SK-MEL-5 (cell line): ENCODE measurements around the gene DGKA. TPM values are rescaled to one million over a fixed set of nuclear protein-coding genes. Genes with fewer than 3 reads are reported as not detected.
"Not testable (repeated sequence)": the region's sequence is repeated elsewhere in the genome, so short reads cannot be mapped to it uniquely, and the experiment has no call there.

ENCODE experiments used
- DNase-seq: peaks from one replicate; pipeline ENCODE4 v3.0.0-alpha.2; 2016; ENCODE audit warnings: low read depth, low spot score
- in situ Hi-C: cut with HindIII; loops from 2 replicates; pipeline ENCODE4 v1.10.0; 2016; ENCODE audit warnings: low sequenced_read_pairs, high pct_unique_total_duplicates, low pct_unique_long_range_greater_than_20kb
- polyA plus RNA-seq, 2 experiments: library from polyadenylated mRNA; depleted of rRNA; stranded (reverse); fragments of >200 nt; gene quantifications; 2 replicates each; pipeline ENCODE4 v1.2.3, GENCODE V29; 2015
- total RNA-seq: library from RNA; depleted of rRNA; stranded (reverse); fragments of >200 nt; shearing (Covaris generic); gene quantifications from 2 replicates; pipeline ENCODE4 v1.2.3, GENCODE V29; 2014; rRNA removed

Gene DGKA
- 5.7 and 6.9 TPM in 2 replicates for total RNA-seq
- polyA plus RNA-seq (2015; cell fraction: cytosol; rRNA removed), result 8.3 and 9.4 TPM in 2 replicates
- 36.7 and 55.3 TPM in 2 replicates for polyA plus RNA-seq (2015; cell fraction: nucleus; rRNA removed)

DNA sequence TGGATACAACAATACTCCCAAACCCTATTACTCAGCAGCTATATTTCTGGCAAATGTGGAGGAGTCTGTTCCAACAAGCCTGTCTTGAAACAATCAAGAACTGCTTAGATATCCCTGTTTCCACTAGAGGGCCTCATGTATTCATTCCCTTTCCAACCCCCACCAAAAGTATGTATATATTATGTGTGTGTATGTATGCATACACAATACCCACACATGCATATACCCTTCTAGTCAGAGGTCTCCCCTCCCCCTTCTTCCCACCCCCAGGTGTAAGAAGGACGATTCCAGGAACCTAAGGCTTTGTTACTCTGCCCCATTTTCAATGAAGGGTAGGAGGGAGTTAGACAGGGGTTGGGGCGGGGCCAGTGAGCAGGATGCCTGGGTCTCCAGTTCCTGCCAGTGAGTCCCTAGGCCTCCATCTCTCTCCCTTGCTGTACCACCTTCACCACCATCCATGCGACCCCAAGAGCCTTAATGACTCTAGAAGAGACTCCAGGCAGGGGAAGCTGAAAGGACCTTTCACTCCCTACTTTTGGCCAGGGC, at the start of gene DGKA:
Gene DGKA, plus strand, starts transcription at position 392 of the 546 bp plus-strand sequence. CDS start 5,342 bp downstream, outside the sequence.
- in situ Hi-C loops, result no loop called here
- peak; percentile 80 for DNase-seq

DNA sequence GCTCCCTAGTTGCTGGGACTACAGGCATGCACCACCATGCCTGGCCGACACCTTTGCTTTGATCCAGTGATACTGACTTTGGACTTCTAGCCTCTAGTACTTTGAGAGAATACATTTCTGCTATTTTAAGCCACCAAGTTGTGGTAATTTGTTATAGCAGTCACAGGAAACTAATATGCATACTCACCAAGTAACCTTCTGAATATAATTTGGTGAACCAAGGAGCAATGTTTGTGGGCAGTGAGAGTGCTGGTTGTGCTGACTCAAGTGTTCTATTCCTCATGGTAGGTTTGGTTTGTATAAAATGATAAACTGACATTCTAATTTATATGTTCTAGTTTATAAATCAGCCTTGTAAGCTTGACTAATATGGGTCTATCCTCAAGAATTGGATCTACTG, 45.8 kb upstream of the DGKA start:
- in situ Hi-C loops, result no loop called here
- DNase-seq, result no peak

DNA sequence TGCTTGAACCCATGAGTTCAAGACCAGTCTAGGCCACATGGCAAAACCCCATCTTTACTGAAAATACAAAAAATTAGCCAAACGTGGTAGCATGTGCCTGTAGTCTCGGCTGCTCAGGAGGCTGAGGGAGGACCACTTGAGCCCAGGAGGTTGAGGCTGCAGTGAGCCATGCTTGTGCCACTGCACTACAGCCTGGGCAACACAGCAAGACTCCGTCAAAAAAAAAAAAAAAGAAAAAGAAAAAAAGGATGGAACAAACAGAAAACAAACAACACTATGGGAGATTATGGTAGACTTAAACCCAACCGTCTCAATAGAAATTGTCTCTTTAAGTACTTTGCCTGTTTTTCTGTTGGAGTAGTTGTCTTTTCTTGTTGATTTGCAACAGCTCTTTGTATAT, 39.7 kb upstream of the DGKA start:
- no peak for DNase-seq
- in situ Hi-C loops, result no loop called here

DNA sequence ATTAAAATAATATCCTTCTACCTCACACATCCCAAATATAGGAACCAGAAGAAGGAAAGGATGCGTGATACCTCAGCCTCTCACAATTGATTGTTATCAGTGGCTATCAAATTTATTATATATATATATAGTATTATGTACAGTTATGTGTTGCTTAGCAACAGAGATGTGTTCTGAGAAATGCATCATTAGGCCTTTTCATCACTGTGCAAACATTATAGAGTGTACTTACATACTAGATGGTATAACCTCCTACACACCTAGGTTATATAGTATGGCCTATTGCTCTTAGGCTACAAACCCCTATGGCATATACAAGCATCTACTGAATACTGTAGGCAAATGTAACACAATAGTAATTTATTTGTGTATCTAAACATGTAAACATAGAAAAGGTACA, 37.2 kb upstream of the DGKA start:
- in situ Hi-C loops, result no loop called here
- DNase-seq, result no peak

DNA sequence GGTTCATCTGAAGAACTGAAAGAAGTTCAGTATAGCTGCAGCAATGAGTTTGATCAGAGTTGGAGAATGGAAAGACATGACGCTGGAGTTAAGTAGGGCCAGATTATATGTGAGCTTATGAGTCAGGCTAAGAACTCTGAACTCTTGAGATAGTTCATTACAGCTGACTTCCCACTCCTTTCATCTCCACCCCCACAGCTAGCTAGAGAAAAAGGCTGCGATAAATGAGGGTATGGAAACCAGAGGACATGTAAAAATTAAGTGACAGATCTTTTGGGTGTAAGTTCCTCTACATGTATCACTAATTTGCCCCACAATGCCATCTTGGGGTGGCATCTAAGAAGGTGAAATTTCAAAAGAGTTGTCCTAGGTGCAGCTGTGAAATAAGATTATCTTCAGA, 31.9 kb upstream of the DGKA start:
- in situ Hi-C loops, result no loop called here
- DNase-seq, result no peak

DNA sequence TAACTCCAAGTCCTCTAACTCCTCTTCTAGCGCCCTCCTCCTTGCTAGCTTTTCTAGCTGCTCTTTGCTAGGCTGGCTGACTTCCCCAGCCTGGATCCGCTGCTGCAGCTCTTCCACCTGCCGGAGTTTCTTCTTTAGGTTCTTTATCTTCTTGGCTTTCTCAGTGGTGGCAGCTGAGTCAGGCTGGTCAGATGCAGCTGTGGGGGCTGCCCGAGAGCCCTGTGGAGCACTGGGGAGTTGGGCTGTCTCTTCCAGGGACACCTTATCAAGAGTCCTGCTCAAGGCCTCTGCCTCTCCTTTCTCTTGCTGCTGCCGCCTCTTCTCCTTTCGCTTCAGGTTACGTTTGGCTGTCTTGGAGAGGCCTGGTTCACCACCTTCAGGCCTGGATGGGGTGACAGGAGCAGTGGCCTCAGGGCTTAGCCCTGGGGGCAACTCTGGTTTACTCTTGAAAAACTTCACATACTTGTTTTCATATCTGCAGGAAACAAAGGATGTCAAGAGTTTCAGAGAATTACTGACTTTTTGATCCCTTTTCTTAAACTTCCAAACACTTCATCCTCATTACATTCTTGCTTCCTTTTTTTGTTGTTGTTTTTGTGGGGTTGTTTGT, 29.0 kb upstream of the DGKA start:
- DNase-seq, result no peak
- in situ Hi-C loops, result no loop called here

DNA sequence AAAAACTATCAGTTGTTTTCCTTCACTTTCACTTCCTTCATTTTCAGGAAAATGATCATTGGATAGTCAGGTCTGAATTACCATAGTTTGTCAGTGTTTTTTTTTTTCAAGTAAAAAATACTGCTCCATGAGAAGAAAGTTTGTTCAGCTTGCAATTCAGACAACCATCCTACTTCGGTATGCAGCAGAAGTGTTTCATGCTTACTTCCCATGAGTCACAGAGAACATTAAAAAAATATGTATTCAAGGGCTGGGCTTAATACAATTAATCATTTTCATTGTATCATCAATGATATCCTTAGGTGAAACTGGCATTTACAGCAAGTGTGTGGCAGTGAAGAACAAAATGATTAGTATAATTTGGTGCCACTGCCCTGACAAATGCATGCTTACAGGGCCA, 24.9 kb upstream of the DGKA start:
- in situ Hi-C loops, result no loop called here
- DNase-seq, result no peak

DNA sequence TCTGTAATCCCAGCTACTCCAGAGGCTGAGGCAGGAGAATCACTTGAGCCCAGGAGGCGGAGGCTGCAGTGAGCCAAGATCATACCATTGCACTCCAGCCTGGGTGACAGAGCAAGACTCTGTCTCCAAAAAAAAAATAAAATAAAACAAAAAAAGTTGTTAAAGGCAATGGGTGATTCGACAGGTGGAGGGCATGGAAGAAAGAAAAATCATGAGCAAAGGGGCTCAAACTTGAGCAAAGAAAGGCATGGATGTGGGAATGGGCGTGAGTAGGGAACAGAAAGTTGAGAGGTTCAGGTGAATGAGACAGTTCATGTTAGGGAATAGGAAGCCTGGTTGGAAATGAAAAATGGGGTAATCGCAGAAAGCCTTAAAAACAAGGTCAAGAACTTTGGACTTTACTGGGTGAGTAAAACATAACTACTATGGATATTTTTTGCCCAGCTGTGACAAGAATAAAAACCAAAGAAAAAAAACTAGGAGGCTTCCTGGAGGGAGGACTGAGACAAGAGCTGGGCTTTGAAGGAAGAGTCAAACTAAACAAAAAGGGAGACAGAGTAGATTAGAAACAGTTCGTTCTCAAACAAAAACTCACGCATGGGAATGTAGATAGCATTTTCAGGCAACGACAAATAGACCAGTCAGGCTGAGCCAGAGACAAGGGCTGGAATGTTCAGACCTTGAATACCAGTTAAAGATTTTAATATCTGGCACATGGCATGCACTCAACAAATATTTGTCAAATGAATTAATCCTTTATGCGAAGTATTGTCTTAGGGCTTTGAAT, 22.0 kb upstream of the DGKA start:
- in situ Hi-C loops, result no loop called here
- peak; percentile 89 for DNase-seq

DNA sequence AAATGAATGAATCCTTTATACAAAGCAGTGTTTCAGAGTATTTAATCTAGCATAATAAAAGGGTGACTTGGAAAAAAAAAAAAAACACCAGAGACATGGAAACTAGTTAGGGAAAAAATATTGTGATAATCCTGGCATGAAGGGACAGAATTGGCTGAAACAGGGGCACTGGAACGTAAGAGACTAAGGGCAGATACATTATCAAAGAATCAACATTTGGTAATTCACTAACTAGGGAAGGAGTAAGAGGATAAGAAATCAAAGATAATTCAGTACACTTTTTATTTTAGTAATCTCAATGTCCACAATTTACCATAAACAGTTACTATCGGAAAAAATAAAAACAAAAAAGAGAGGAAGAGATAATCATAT, 21.5 kb upstream of the DGKA start:
- DNase-seq, result no peak
- in situ Hi-C loops, result no loop called here

DNA sequence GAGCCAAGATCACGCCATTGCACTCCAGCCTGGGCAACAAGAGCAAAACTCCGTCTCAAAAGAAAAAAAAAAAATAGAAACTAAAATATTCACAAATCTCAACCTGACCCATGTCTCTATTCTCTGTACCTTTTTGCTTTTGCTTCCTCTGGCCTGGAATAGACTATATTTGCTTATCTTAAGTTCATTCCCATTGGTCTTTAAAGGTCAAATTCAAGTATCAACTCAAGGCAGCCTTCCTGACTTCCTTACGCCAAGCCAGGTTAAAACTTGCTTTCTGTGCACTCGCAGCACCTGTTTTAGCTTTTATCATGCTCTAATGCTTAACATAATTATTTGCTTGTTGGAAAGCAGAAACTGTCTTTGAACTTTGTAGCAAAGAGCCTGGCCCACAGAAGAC, 18.1 kb upstream of the DGKA start:
- in situ Hi-C loops, result no loop called here
- no peak for DNase-seq

DNA sequence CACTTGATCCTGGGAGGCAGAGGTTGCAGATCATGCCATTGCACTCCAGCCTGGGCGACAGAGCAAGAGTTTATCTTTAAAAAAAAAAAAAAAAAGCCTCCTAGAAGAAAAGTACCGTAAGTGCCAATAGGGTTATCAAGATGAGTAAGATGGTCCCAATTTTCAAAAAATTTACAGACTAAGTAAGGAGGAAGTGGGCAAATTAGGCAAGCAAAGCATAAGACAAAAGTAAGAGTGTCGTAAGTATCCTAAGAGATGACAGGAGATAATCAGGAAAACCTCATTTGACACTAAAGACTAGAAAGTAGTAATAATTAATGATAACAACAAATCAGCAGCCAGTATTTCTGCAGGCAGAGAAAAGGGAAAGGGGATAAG, 15.5 kb upstream of the DGKA start:
- no peak for DNase-seq
- in situ Hi-C loops, result no loop called here

DNA sequence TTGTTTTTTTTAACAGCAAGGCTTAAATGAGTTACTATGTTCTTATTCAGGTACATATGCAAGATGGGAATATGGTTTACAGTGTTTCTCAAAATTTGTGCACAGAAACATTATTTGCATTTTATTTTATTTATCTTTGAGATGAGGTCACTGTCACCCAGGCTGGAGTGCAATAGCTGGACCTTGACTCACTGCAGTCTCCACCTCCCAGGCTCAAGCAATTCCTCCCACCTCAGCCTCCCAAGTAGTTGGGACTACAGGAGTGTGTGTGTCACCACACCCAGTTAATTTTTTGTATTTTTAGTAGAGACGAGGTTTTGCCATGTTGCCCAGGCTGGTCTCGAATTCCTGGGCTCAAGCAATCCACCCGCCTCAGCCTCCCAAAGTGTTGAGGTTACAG, 11.9 kb upstream of the DGKA start:
- DNase-seq, in situ Hi-C loops: not testable (repeated sequence)

DNA sequence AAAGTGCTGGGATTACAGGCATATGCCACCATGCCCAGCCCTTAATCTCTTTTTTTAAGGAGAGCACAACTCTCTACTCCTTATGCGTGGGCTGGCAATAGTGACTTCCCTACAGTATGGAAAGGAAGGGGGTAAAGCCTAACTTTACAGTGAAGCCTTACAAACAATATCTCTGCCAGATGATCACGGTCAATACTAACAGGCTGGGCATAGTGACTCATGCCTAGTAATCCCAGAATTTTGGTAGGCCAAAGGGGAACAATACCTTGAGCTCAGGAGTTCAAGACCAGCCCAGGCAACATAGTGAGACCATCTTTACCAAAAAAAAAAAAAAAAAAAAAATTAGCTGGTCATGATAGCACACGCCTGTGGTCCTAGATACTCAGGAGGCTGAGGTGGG, 8.8 kb upstream of the DGKA start:
- in situ Hi-C loops, result no loop called here
- no peak for DNase-seq

DNA sequence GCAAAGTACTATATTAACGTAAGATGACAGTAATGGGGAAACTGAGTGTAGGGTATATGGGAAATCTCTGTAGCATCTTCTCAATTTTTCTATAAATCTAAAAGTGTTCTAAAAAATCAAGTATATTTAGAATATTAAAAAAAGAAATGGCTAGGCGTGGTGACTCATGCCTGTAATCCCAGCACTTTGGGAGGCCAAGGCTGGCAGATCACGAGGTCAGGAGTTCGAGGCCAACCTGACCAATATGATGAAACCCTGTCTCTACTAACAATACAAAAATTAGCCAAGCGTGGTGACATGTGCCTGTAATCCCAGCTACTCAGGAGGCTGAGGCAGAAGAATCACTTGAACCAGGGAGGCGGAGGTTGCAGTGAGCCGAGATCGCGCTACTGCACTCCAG, 7.3 kb upstream of the DGKA start:
- in situ Hi-C loops, DNase-seq: not testable (repeated sequence)

DNA sequence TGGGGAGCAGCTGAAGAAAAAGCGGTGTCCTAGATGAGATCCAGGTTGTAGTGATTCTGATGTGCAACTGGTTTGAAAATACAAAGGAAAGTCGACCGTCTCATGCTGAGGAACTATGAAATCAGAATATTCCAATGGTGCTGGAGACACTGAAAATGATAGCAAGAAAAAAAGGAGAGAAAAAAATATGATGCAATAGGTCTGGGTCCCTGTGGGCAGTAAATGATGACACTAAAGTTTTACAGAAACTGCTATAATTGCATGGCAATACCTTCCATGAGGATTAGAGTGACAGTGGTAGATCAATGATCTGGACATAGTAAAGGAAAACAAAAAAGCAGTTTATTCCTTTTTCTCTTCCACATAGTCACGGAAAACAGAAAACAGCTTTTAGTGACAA, 5.6 kb upstream of the DGKA start:
- in situ Hi-C loops, result no loop called here
- DNase-seq, result no peak

DNA sequence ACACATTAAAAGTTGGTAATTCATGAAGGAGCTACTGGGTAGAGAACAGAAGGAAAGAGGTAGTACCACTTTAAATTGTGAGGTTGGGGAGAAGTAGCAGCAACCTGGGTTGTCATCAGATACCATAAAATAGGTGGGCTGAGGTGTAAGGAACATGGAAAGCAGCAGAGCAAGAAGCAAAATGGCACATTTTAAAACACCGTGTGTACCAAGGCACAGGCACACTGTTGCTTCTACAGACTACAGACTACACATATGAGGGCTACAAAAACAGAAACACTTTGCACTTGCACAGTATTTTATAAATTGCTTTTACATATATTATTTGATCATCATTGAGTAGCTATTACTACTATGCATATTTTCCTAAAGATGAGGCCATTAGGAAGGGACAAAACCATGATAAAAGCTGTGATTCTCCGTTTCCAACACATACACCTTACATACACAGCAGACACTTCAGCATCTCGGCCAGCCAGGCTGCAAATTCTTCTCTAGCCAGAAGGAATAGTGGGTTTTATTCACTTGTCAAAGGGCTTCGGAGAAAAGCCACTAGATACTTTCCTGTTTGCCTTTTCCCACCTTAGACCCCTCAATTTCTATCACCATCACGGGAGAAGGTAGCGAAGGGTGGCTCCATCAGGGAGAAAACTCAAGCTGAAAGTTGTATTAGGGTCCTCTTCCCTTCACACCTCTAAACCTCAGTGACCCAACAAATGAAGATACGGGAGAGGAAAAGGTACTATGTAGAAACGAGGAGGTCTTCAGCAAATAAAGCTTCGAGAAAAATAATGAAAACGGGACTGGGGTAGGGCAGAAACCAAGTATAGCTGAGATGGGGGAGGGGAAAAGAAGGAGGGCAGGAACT, 4.9 kb upstream of the DGKA start:
- no peak for DNase-seq
- in situ Hi-C loops, result no loop called here

DNA sequence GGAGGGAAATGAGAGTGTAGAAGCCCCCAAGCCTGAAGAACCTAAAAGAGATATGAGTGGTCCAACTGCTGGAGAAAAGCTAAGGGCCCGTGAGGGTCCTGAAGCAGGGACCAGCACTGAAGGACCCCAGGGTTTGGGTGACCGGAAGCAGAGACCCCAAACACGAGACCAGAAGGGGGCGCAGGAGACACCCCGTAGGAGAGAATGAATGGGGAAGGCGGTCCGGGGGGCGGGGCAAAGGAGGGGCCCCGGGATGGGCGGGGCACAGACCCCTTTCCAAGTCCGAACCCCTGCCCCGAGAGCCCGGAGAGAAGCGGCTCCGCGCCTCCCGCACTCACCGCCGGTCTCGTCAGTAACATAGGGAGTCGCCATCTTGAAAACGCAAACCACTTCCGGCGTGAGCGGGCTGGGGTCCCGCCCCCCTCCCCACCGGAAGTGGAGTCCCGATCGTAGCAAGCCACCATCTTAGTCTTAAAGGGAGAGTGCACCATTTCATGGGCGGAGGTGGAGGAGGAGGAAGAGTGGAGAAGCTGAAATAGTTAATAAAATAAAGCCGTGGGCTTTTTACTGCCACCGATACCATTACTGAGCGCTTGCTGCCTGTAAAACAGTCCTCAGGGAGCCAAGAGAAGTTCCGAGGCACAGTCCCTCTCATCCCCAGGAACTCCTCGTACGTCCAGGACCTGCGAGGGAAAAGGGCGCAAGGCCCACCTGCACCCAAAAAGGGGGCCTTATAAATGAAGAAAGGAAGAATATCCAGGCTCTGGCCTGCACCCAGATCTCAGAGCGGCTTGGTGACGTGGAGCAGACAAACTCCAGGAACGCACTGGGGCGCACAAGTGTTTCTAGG, 4.0 kb upstream of the DGKA start:
- in situ Hi-C loops, result no loop called here
- peak; percentile 94 for DNase-seq
